Fibroblast of skin of scalp (primary cell): ENCODE measurements around the gene MYO7A.
"Not testable (repeated sequence)": the region's sequence is repeated elsewhere in the genome, so short reads cannot be mapped to it uniquely, and the experiment has no call there.

Experiments used
- DNase-seq: peaks from one replicate; pipeline ENCODE4 v3.0.0-alpha.2; 2013

Gene MYO7A

DNA sequence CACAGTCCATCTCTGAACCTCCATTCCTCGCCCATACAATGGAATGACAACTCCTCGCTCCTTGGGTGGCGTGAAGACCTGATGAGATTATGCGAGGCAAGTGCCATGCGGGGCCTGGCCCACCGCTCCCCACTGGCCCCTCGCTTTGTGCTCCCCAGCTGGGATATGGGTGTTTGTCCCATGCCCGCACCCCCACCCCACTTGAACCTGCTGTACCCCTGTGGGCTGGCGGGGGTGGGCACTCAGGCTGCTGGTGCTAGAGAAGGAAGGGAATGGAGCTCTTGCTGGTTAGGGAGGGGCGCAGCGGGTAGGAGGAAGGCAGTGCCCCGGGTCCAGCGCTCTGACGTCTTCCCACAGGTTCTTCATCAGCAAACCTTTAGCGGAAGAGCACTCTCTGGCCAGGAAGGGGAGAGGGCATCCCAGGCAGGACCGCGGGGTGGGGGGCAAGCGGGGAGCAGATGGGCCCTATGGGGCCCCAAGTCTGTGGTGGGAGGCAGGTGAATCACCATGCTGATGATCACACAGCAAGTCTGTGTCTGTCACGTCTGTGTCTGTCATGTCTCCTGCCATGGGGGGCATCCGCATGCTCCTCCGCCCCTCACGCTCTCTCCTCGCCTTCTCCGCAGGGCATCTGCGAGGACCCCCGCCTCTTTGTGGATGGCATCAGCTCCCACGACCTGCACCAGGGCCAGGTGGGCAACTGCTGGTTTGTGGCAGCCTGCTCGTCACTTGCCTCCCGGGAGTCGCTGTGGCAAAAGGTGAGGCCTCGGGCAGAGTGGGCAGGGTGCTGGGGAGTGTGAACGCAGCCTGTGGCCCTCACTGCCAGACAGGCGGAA is 34.8 kb upstream of the MYO7A start:
- DNase-seq = no peak

DNA sequence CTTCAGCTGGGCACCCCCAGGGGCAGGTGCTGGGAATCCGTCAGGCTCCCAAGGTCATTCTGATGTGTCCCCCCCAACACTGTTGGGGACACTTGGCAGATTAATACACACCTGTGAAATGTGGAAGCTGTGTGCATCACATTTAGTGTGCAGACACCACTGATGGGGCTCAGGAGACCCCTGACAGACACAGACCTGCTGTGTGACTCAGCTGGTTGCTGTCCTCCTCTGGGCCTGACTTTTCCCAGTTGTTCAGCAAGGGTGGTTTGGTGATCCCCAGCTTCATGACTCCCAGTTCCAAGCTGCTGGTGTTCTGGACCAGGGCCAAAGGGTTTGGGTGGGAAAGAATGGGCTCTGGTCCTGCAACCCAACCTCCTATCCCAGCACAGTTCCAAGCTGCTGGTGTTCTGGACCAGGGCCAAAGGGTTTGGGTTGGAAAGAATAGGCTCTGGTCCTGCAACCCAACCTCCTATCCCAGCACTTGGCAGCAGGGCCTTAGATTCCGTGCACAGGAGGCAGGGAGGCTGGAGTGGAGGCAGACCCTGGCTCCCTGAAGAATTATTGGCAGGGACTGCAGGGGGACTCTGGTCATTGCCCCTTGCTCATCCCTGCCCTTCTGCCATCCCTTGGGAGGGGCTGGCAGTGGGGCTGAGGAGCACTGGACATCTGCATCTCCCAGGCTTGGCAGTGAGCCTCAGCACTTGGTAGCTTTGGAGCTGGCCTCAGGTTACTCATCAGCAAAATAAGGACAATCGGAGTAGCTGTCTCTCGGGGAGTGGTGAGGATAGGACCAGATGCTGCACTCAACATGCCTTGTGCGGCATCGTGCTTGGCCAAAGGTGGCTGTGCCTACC is 33.8 kb upstream of the MYO7A start:
- DNase-seq = no peak

DNA sequence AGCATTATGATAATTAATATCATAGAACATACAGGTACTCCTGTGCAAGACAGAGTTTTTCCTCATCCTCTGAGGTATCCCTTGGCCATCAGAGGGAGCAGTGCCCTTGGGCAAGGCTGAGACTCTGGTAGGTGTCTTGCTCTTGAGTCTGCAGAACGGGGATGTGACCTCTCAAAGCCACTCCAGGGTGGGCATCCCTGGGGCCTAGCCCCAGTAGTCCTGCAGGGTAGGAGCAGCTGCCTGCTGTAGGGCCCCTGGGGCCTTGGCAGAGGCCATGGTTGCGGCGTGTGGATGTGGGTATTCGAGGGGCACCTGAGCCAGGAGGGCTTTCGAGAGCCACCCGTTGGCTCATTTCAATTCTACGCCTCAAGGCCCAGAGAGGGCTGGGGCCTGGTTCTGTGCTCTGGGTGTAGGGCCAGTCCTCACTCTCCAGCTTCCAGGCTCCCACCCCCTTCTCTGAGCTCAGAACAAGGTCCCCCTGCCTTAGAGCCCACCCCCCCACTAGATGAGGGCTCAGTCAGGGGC is 33.1 kb upstream of the MYO7A start:
- DNase-seq = no peak

DNA sequence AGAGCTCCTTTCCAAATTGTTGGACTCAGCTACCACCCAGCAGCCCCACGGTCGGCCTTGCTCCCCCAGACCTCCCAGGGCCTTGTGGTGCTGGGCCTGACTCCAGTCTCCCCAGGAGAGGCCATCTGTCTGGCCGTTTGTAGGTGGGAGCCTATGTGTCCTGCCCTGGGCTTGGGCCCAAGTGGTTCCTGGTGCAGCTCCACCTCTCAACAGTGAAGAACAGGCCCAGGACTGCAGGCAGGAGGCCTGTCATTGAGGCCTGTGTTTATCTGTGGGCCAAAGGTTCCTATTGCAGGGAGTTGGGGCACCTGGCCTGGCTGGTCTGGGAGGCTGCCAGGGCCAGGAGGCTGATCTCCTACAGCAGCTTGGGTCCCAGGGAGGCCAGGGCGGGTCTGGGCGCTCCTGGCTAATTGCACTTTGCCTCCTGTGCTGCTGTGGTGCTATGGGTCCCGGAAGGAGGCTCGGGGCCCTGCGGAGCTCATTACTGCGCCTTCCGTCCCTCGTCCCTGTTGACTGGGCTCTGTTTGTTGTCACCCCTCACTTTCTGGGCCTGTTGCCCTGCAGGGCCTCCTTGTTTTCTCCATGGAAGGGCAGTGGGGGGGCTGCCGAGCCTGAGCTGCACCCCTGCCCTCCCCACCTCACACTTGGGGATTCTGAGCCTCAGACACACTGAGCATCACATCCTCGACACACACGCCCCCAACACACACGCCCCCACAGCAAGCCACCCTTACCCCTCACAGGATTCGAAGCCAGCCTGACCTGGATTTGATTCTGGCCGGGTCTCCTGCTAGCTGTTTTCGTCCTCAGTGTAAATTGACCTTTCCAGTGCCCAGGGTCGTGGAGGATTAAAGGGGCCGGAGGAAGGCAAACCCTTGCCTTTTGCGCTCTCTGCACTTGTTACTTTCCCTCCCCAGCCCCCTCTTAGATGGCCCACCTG is 32.2 kb upstream of the MYO7A start:
- no peak for DNase-seq

DNA sequence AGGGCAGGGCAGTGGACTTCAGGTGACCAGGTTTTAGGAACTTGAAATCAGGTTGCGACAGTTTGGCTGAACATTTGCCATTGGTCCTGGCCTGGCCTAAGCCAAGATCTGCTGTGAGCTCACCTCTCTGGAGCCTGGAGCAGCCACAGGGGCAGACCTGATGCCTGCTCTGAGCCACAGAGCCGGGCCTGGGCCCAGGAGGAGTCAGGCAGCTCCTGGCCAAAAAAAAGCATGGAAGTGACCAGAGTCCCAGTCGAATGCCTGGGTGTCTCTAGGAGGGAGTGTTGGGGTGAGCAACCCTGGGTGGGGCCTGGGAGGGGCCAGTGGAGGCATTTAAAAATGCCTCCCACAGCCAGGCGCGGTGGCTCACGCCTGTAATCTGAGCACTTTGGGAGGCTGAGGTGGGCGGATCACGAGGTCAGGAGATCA is 31.4 kb upstream of the MYO7A start:
- DNase-seq = no peak

DNA sequence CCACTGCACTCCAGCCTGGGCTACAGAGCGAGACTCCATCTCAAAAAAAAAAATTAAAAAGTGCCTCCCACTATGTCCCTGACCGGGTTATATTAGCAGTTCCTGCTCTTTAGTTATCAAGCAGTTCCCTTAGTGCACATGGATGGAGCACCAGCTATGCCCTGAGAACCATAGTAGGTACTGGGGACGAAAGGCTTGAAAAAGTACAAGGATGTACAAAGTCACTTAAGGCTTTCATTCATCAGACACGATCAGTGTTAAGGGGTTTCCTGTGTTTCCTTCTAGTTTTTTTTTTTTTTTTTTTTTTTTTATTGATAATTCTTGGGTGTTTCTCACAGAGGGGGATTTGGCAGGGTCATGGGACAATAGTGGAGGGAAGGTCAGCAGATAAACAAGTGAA is 30.9 kb upstream of the MYO7A start:
- not testable (repeated sequence) for DNase-seq

DNA sequence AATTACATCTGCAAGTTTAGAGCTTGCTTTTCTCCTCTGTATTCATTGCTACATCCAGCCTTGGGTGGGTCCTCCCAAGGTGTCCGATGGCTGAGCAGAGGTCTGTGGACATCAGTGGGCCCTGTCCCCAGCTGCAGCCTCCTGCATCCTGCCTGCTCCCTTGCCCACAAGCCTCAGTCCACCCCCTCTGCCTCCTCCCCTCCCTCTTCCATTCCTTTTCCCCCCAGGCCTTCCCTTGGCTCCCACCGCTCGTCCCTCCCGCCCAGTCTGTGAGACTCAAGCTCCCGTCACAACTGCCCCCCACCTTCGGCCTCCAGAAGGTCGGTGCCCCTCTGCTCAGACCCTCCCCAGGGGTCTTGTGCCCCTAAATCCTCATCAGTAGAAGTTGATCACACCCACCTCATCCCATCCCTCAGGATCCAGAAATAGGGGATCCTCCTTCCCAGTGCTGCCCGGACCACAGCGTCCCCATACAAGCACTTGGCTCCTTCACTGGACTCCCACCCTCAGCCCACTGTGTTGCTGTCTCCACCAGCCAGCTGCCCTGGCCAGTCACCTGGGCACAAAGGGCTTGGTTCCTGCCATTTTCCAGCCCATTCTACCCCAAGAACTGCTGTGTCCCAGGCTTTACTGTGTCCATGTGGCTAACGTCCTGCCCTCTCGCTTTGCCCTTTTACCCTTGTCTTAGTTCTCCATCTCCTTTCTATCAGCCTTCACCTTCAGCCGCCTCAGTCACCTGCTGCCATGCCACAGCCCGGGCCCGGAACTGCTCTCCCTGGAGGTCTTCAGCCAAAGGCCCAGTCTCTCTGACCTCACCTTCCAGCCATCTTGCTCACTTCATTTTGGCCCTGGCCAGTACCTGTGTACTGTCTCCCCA is 27.6 kb upstream of the MYO7A start:
- DNase-seq = no peak

DNA sequence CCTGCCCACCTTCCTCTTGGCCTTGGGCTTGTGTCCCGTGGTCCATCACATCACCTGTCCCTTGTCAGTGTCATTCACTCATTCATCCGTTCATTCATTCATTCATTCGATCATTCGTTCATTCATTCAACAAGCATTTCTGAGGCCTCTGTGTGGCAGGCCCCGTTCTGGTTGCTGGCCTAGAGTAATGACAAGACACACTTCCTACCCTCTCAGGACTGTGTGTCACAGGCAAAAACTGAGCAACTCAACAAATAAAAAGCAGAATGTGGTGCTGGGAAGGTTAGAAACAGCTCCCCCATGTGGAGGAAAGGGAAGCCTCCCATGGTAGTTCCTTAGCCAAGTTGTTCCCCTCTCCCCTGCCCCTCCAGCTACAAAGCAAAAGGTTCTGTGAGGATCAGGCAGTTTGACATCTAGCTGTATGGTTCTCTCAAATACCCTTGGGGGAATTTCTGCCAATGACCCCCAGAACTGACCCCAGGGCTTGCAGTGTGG is 27.0 kb upstream of the MYO7A start:
- DNase-seq = peak; percentile 32

DNA sequence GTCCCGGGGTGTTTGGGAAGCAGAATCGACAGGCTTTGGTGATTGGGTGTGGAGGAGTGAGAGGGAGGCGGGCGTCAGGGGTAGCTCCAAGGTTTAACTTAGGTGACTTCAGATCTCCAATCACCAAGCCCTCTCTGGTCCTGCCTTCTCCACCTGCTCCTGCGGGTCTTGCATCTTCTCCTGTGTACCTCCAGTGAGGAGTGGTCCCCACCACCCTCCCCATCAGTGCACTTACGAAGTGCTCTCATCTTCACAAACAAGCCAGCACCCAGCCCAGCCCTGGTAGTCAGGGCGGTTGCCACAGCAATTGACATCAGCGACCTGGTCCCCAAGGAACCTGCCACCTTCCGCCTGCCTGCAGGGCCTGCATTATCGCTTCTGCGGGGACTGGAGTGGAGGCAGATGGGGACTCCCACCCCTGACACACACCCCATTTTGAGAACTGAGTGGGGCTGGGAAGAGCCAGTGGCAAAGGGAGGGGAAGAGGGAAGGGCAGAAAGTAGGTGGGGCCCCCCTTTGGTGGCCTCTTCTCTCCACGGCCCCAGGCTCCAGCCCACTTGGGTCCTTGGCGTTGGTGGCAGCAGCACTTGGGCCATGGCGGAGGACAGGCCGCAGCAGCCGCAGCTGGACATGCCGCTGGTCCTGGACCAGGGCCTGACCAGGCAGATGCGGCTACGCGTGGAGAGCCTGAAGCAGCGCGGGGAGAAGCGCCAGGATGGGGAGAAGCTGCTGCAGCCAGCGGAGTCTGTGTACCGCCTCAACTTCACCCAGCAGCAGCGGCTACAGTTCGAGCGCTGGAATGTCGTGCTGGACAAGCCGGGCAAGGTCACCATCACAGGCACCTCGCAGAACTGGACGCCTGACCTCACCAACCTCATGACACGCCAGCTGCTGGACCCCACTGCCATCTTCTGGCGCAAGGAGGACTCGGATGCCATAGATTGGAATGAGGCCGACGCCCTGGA is 25.5 kb upstream of the MYO7A start, which contains the start of gene OMP:
Gene OMP (plus strand): TSS at position 595 of the 965 bp plus-strand sequence. CDS start 0 bp downstream, at position 595.
- no peak for DNase-seq

DNA sequence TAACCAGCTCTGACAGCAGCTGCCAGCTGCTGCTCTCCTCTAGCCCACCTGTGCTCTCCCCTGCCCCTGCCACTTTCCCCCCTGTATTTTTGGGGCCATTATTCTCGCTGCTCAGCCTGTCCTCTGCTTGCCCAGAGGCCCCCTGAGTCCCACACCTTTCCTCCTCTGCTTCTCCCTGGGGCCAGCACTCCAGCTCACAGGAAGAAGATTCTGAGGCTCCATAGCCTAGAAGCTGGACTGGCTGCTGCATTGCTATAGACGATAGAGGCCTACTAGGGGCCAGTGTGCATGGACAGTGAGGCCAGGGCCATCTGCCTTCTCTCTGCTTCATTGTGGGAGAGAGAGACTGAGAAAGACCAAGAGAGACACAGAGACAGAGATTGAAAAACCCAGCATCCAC is 24.7 kb upstream of the MYO7A start:
- no peak for DNase-seq

DNA sequence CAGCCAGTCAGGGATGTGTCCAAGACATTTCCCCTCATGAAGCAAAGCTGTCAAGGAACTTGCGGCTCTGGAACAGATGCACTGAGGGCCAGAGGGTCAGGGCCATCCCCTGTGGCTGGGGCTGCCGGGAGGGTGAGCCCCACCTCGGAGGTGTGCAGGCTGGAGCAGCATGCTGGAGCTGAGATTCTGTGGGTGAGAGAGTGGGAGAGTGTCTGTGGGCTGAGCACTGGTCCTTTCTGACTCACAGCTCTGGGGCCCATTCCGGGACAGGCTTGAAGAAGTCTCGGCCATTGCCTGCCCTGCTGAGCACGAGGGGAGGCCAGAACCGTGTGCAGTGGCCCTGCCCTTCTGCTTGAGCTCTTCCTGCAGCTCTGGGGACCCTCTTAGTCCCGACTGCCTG is 23.3 kb upstream of the MYO7A start:
- no peak for DNase-seq

DNA sequence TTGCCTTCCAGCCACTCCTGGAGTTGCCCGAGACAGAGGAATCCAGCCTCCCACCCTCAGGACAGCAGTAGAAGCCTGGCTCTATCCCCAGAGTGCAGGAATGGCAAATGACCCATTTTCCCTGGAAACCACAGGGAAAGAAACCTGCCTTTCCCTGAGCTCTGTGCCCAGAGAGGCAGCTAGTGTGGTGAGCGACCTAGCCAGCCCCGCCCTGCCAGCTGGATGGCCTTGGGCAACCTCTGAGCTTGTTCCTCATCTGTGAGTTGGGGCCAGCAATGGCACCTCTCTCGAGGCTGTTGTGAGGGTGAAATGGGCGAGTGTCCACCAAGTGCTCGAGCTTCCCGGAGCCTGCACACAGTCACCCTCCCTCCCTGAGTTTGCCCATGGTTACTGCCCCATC is 21.7 kb upstream of the MYO7A start:
- DNase-seq = no peak

DNA sequence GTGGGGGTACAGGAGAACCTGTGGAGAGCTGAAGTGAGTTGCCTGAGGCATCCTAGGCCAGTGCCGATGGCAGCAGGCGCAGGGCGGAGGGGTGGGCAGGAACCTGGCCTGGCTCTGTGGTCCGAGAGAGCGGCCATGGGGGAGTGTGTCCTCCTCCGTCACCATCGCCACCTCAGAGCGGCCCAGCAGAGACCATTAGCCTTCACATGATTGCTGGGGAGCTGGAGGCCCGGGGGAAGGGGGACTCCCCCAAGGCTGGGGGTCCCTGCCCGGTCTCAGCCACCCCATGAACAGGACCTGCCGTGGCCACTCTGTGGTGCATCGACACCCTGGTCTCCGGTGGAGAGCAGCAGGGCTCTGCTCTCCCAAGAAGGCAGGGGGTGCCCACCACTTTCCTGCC is 21.3 kb upstream of the MYO7A start:
- no peak for DNase-seq

DNA sequence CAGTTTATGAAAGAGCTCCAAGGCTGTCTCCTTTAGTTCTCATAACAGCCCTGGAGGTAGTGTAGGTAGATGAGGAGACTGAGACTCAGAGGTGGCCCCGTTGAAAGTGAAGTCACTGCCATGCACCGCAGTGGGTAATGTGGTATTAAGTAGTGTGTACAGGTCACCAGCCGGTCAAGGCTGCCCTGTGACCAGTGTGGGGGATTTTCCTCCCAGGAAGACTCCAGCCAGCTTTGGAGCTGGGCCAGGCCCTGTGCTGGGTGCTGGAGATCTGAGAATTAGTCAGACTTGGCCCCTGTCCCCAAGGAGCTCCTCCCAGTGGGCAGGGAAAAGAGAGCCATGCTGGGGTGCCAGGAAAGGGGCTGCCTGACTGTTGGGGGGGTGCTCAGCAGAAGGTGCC is 20.1 kb upstream of the MYO7A start:
- DNase-seq = peak; percentile 75

DNA sequence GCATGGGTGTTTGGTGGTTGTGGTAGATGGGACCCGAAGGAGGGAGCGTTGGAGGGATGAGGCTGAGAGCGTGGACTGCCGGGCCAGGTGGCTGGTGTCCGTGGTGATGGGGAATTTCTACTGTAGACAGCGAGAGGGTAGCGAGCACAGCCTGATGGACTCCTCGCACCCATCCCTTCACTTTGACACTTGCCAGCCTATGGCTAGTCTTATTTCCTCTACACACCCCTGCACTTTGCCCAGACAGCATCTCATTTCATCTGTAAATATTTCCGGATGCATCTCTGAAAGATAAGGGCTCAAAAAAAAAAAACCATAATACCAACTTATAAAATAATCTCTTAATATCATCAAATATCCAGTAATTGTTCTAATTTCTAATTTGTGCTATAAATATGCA is 19.6 kb upstream of the MYO7A start:
- DNase-seq = no peak

DNA sequence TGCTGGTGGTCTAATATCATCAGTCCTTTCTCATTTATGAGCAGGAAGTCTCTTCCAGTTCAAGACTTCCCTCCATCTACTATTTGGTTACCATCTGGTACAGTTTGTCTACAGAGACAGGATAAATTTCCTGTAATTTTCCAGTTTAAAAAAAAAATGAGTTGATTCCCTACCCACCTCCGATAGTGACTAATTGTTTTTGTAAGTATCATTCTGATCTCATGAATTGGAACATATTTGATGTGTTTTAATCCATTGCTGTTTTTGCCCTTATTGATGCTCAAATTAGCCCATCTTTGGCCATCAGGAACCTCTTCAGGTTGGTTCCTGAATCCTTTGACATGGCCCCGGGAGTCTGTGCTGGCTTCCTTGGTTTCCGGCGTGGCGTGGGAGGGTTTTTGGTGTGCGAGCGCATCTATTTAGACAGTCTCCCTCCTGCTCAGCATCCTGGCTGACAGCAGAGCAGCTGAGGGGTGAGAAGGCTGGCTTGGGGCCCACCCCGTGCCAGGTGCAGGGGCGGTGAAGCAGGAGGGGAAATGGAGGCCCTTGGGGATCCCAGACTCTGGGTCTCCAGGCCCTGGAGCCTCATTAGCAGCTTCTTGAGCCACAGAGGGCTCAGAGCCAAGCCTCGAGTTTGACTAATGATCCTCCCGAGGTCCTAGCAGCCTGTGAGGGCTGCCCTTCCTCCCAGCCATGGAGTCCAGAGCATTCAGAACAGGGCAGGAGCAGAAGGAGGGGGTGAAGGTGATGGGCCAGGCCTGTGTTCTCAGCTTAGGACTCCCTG is 18.6 kb upstream of the MYO7A start:
- DNase-seq = peak; percentile 30

DNA sequence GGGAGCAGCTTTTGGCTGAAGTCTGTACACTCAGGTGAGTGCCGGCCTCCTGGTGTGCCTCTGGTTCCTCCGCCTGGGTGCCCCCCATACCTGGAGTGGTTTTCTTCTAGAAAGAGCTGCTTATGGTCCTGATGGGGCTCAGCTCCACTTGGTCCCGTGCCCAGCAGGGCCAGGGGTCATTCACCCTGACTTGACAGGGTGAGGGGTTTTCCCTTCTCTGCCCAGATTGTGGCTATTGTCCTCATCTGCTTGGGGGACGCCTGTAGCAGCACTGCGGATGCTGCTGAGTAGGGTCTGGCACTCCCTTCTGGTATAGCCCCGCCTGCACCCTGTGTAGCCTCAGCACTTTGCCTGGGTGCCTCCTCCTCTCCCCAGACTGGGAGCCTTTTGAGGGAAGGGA is 17.2 kb upstream of the MYO7A start:
- DNase-seq = no peak

DNA sequence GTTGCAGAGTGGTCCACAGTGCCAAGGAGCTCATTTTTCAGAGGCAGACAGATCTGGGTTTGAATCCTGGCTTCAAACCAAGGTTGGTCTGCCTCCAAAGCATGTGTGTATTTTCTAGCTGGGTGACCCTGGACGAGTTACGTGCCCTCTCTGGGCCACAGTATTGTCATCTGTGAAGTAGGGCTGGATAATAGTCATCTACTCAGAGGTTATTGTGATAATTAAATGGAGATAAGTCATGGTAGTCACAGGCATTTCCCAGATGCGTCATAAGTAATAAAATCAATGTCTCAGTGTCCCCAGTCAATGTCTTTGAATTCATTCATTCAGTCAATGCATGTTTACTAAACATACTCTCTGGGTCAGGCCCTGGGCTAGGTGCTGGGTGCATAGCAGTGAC is 16.8 kb upstream of the MYO7A start:
- DNase-seq = no peak

DNA sequence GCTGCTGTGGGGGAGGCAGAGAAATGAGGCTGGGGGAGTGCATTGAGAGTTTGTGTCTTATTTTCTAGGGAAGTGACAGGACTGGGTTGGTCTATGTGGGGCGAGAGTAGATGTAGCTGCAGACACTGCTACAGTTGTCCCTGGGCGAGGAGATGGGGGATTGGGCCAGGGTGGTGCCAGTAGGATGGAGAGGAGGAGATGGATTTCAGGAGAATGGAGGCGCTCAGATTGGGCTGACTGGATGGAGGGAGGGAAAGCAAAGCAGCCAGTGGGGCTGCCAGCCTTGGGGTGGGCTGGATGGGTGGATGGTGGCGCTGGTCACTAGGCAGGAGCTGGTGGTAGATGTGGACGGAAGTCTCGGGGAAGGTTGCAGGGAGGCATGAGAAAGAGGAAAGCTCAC is 16.1 kb upstream of the MYO7A start:
- no peak for DNase-seq
